ENCODE data around the gene AGRN. TPM values are rescaled to one million over a fixed set of nuclear protein-coding genes. Genes with fewer than 3 reads are reported as not detected.

Gene AGRN
- total RNA-seq, 1 experiment from 2014 or later: 134 TPM

DNA sequence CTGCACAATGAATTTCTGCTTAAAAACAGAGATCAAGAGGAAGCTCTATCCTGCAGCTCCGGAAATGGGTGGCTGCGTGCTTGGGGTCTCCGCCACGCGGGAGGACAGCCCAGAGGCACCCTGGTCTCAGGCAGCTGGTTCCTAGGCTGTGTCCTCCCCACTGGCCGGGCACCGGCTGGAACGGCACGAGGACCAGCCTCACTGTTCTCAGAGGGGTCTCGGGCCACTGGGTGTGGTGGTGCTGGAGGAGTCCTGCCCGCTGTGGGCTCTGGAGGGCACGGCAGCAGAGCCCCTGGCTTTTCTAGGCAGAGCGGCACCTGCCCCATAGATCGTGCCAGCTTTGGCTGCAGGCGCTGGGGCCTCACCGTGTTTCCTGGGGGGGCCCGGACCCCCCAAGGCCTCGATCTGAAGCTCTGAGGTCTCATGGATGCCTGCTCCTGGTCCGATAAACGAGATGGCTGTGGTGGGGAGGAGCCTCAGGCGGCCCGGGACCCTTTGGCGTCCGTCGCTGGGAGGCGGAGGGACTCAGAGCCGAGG lies 62.4 kb downstream of the AGRN start:
- H3K4me1 ChIP-seq (ENCODE audit: control insufficient read depth in 1 of 2, insufficient read depth in 2 of 2, low read length in 2 of 2): peaks cover 10 to 18% of the 10 kb centered on the region in 2 experiments

DNA sequence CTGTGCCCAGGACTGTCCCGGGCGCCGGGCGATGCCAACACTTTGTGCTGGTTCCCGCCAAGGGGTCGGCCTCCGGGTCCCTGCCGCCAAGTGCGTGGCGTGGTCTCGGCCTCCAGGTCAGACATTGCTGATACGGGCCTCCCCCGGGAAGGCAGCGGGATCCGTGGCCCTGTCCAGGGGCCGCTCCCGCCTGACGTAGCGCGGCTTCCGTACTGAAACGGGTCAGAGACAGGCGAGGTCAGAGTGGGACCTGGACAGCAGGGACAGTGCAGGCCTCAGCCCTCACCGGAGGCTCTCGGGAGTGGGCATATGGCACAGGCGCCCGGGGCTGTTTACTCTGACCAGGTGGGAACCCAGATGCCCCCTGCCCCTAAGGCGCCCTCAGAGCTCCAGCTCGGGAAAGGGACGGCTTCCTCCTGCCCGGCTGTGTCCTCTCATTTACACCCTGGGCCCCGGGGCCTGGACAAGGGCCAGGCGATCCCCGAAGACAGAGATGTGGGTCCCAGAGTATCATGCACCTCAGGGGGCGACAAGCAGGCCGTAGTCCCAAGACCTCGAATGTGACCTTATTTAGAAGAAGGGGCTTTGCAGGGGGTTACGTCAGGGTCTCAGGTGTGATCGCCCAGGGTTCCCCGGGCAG lies 63.0 kb downstream of the AGRN start:
- no peaks in the 10 kb centered on the region for H4K20me1 ChIP-seq (ENCODE audit: insufficient read depth)
- ATAC-seq (no peak), DNase-seq (ENCODE audit: low read depth, low spot score) (no peak)
- no peaks in the 10 kb centered on the region for H3K27me3 ChIP-seq (ENCODE audit: insufficient read depth, low read length)
- intact Hi-C loops (cut with micrococcal nuclease): no loop called here
- H3K4me2 ChIP-seq (ENCODE audit: low read length): no peak overlapping the region
- peaks cover 10 to 18% of the 10 kb centered on the region in 2 experiments for H3K4me1 ChIP-seq (ENCODE audit: control insufficient read depth in 1 of 2, insufficient read depth in 2 of 2, low read length in 2 of 2)
- TF ChIP-seq, protein P1, sequence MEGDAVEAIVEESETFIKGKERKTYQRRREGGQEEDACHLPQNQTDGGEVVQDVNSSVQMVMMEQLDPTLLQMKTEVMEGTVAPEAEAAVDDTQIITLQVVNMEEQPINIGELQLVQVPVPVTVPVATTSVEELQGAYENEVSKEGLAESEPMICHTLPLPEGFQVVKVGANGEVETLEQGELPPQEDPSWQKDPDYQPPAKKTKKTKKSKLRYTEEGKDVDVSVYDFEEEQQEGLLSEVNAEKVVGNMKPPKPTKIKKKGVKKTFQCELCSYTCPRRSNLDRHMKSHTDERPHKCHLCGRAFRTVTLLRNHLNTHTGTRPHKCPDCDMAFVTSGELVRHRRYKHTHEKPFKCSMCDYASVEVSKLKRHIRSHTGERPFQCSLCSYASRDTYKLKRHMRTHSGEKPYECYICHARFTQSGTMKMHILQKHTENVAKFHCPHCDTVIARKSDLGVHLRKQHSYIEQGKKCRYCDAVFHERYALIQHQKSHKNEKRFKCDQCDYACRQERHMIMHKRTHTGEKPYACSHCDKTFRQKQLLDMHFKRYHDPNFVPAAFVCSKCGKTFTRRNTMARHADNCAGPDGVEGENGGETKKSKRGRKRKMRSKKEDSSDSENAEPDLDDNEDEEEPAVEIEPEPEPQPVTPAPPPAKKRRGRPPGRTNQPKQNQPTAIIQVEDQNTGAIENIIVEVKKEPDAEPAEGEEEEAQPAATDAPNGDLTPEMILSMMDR (IDR thresholded peaks at IDR 0.05 in 2 of 3, conservative IDR thresholded peaks at IDR 0.05 in 1 of 3; ENCODE audit: borderline replicate concordance in 1 of 3, insufficient read depth in 1 of 3, low read depth in 2 of 3, low read length in 2 of 3): no peak
- no peak for TF ChIP-seq RAD21 (IDR thresholded peaks at IDR 0.05; ENCODE audit: low read depth)
- H3K9me2 ChIP-seq (ENCODE audit: insufficient read depth): no peaks in the 10 kb centered on the region
- no peak overlapping the region for H2AFZ ChIP-seq (ENCODE audit: low read depth, low read length, poor library complexity, severe bottlenecking)
- ChIA-PET CTCF (no interaction called here), RAD21 (ENCODE audit: low non-redundant PET in 1 of 2, low total read pairs in 2 of 2, uncharacterized antibody in 2 of 2, unreplicated experiment in 2 of 2) (no interaction called here), POLR2A (no interaction called here)
- BruUV-seq (replicated peaks): no TSS peak
- no peaks in the 10 kb centered on the region for H3K9me3 ChIP-seq (ENCODE audit: control insufficient read depth in 1 of 2, insufficient read depth in 1 of 2, low read depth in 1 of 2, low read length in 2 of 2)
- H3K79me2 ChIP-seq (ENCODE audit: insufficient read depth, low read length): no peaks in the 10 kb centered on the region
- no peaks in the 10 kb centered on the region for H3K36me3 ChIP-seq (ENCODE audit: control insufficient read depth in 1 of 2, insufficient read depth in 2 of 2, low read length in 2 of 2)
- H3K4me3 ChIP-seq (replicated peaks in 1 of 2; ENCODE audit: low read depth in 1 of 2, low read length in 2 of 2): no peak overlapping the region
- no peak overlapping the region for H3K9ac ChIP-seq (ENCODE audit: low read length)
- H3K27ac ChIP-seq (ENCODE audit: low read depth, low read length): no peak overlapping the region; the same call in 1 of the 2 replicates

More for the DNA sequence above, 62.4 kb downstream of the AGRN start:
- TF ChIP-seq POLR2AphosphoS5 (IDR thresholded peaks at IDR 0.05; ENCODE audit: low read depth, low read length) (no peak), ZNF274 (IDR thresholded peaks at IDR 0.05; ENCODE audit: low read depth, low read length) (no peak), TCF7L2 (IDR thresholded peaks at IDR 0.05; ENCODE audit: borderline replicate concordance, extremely low read depth, insufficient read depth, insufficient read length) (no peak)
- Histone ChIP-seq H2AFZ (ENCODE audit: low read depth, low read length, poor library complexity, severe bottlenecking) (no peak overlapping the region), H3K9ac (ENCODE audit: low read length) (no peak overlapping the region), H3K79me2 (ENCODE audit: insufficient read depth, low read length) (no peaks in the 10 kb centered on the region), H3K9me3 (ENCODE audit: control insufficient read depth in 1 of 2, insufficient read depth in 1 of 2, low read depth in 1 of 2, low read length in 2 of 2) (no peaks in the 10 kb centered on the region), H3K27me3 (ENCODE audit: insufficient read depth, low read length) (no peaks in the 10 kb centered on the region), H3K4me3 (replicated peaks in 1 of 2; ENCODE audit: low read depth in 1 of 2, low read length in 2 of 2) (no peak overlapping the region), H3K9me2 (ENCODE audit: insufficient read depth) (no peaks in the 10 kb centered on the region), H4K20me1 (ENCODE audit: insufficient read depth) (no peaks in the 10 kb centered on the region), H3K36me3 (ENCODE audit: control insufficient read depth in 1 of 2, insufficient read depth in 2 of 2, low read length in 2 of 2) (no peaks in the 10 kb centered on the region), H3K4me2 (ENCODE audit: low read length) (no peak overlapping the region), H3K27ac (ENCODE audit: low read depth, low read length) (no peak overlapping the region; the same call in 1 of the 2 replicates)
- ChIA-PET RAD21 (ENCODE audit: low non-redundant PET in 1 of 2, low total read pairs in 2 of 2, uncharacterized antibody in 2 of 2, unreplicated experiment in 2 of 2) (no interaction called here), POLR2A (no interaction called here), CTCF (no interaction called here)
- intact Hi-C loops (cut with micrococcal nuclease): no loop called here
- ATAC-seq: no peak
- DNase-seq (ENCODE audit: low read depth, low spot score): no peak
- no TSS peak for BruUV-seq (replicated peaks)

Data from HCT116 (cell line).